HG03097 (cell line): Measurements from ENCODE around the gene PLPPR1.

Experiments
- ATAC-seq: cut with Tn5 transposase; IDR thresholded peaks from one replicate; pipeline ENCODE4 v1.9.1; 2021; ENCODE audit not compliant: unreplicated experiment, low FRiP score

The PLPPR1 gene

GRCh38 chr9:101333490-101333889 is 305.0 kb downstream of the PLPPR1 start:
- no peak for ATAC-seq

GRCh38 chr9:101333926-101334702 is 305.6 kb downstream of the PLPPR1 start:
- ATAC-seq: no peak

- ATAC-seq: no peak
Observed at GRCh38 chr9:101336091-101336490, 307.6 kb downstream of the PLPPR1 start.

- ATAC-seq: no peak
Observed at GRCh38 chr9:101337237-101337636, 308.7 kb downstream of the PLPPR1 start.

GRCh38 chr9:101341958-101342357 is 313.4 kb downstream of the PLPPR1 start:
- no peak for ATAC-seq

- ATAC-seq: no peak
Observed at GRCh38 chr9:101342595-101342994, 314.1 kb downstream of the PLPPR1 start.

GRCh38 chr9:101350285-101350684 is 321.8 kb downstream of the PLPPR1 start:
- ATAC-seq: no peak

- ATAC-seq: no peak
Observed at GRCh38 chr9:101352892-101353463, 324.5 kb downstream of the PLPPR1 start.

- ATAC-seq: no peak
Observed at GRCh38 chr9:101353683-101354082, 325.2 kb downstream of the PLPPR1 start.

- no peak for ATAC-seq
Observed at GRCh38 chr9:101354143-101354764, 325.7 kb downstream of the PLPPR1 start.

- ATAC-seq: no peak
Observed at GRCh38 chr9:101354765-101355708, 326.5 kb downstream of the PLPPR1 start.

GRCh38 chr9:101356619-101357018 is 328.1 kb downstream of the PLPPR1 start:
- ATAC-seq: no peak

- ATAC-seq: no peak
Observed at GRCh38 chr9:101359679-101360078, 331.2 kb downstream of the PLPPR1 start.

- ATAC-seq: no peak
Observed at GRCh38 chr9:101360647-101361046, 332.1 kb downstream of the PLPPR1 start.

- no peak for ATAC-seq
Observed at GRCh38 chr9:101362450-101362849, 333.9 kb downstream of the PLPPR1 start.

- ATAC-seq: no peak
Observed at GRCh38 chr9:101365181-101365580, 336.7 kb downstream of the PLPPR1 start.

GRCh38 chr9:101366038-101366756 is 337.7 kb downstream of the PLPPR1 start:
- ATAC-seq: no peak

GRCh38 chr9:101367323-101367722 is 338.8 kb downstream of the PLPPR1 start:
- ATAC-seq: no peak

- ATAC-seq: no peak
Observed at GRCh38 chr9:101369286-101369685, 340.8 kb downstream of the PLPPR1 start.

GRCh38 chr9:101369884-101370531 is 341.5 kb downstream of the PLPPR1 start:
- no peak for ATAC-seq
